Activated effector memory CD4-positive, alpha-beta T cell treated with Interleukin-2 at 50 U/mL for 16 hours (primary cell): ENCODE data around the gene KREMEN2.
A peak's percentile ranks its signal among the peaks of the same experiment; 100 is the strongest.
"Not testable (repeated sequence)": the region's sequence is repeated elsewhere in the genome, so short reads cannot be mapped to it uniquely, and the experiment has no call there.

Source experiments
- DNase-seq: peaks from one replicate; pipeline ENCODE4 v3.0.0-alpha.2; 2020

KREMEN2 gene

GRCh38 chr16:2943716-2944115 lies 20.4 kb upstream of the KREMEN2 start:
- DNase-seq = not testable (repeated sequence)

DNA sequence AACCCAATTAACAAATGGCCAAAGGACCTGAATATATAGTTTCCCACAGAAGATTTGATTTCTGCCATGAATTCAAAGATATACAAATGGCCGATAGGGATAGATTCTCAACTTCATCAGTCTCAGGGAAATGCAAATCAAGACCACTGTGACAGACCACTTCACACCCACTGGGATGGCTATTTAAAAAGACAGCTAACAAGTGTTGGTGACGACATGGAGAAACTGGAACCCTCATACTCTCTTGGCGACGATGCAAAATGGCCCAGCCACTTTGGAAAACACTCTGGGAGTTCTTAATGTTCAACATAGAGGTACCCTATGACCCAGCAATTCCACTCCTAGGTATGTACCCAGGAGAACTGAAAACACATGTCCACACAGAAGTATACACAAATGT lies 17.4 kb upstream of the KREMEN2 start:
- no peak for DNase-seq

- DNase-seq = no peak
These were observed 15.0 kb upstream of the KREMEN2 start for GRCh38 chr16:2948807-2949704.

GRCh38 chr16:2949705-2950352 lies 14.2 kb upstream of the KREMEN2 start:
- DNase-seq = no peak

DNA sequence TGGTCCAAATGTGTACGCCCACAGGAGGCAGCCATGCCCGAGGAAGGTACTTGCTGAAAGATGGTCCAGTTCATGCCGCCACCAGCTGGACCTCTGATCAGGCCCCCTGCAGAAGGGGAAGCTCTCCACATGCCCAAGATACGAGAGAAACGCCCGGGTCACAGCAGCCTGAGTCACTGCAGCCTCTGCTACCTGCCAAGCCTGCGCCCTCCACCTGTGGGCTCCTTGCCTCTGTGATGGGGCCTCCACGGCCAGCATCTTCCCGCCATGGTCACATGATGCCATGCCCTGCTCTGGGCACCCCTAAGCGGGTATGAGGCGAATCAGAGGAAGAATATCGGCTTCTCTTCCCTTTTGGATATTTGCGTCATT lies 13.7 kb upstream of the KREMEN2 start:
- no peak for DNase-seq

DNA sequence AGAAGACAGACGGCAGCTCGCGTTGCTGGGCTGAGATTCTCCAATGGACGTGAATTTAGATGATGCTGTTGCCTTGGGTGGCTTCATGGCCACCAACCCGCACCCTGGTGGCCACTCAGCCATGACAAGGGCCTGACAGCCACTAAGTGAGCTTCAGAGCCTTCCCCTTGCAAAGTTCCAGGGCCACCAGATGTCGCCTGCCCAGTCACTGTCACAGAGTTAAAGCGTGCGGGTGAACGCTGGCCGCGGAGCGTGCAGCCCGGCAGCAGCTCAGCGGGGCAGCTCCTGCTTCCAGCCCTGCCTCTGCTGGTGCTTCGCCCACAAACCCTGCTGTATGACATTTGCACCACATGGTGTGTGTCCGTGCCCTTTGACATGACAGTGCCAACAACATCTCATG lies 13.3 kb upstream of the KREMEN2 start:
- no peak for DNase-seq

DNA sequence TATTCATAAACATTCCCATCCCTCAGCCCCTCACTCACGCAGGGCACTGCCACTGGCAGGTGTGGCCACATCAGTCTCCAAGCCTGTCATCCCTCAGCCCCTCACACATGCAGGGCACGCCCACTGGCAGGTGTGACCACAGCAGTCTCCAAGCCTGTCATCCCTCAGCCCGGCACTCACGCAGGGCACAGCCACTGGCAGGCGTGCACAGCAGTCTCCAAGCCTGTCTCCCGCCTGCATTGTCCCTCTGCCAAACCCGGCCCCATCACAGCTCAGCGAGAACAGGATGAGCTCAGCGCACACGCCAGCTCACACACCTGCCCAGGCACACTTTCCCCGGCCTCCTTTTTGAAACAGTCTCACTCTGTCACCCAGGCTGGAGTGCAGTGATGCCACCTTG lies 11.4 kb upstream of the KREMEN2 start:
- DNase-seq = no peak

DNA sequence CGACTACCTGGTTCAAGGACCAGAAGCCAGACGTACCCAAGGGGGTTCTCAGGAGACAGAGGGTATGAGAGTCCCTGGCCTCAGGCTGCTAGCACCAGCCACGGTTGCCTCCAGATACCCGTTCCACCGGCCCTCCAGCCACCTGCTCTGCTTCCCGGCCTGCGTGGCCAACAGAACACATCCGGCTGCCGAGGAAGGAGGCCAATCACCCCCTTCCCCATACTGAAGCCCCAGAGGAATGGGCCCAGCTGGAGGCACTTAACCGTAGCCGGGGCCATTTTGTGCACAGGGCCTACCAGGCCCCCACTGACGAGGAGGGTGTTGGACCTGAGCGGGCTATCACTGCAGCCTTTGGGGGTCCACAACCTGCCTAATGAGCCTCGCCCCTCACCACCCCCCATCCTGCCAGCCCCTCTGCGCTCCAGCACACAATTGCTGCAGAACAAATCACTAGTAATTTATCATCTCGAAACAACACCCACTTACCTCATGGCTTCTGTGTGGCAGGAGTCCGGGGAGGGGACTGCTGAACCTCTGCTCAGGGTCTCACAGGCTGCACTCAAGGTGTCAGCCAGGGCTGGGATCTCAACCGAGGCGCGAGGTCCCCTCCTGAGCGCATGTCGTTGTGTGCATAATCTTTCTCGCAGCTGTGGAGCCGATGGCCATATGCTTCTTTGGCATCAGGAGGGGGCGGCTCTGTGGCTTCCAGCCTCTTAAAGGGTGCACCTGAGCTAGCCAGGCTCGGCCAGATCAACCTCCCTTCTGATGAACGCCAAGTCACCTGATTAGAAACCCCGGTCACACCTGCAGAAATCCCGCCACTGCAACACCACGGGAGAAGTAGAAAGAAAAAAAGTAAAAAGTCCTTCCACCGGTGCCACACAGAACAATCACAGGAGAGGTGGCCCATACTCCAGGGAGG lies 10.1 kb upstream of the KREMEN2 start:
- DNase-seq = no peak

GRCh38 chr16:2954656-2955381 lies 9.3 kb upstream of the KREMEN2 start:
- DNase-seq = no peak

DNA sequence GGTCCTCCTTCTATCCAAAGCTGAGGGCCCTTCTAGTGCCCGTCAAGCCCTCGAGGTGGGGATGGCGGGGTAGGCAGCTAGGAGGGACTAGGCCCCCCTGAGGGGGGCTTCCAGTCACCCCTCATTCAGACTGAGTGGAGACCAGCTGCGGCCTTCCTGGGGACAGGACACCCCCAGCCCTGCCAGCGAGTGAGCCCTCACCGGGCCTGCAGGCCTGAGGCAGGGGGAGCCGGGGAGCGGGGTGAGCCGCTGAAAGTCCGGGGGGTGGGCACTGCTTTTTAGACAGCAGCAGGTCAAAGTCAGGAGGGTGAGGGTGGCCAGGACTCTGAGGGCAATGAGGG lies 8.7 kb upstream of the KREMEN2 start:
- DNase-seq = no peak

DNA sequence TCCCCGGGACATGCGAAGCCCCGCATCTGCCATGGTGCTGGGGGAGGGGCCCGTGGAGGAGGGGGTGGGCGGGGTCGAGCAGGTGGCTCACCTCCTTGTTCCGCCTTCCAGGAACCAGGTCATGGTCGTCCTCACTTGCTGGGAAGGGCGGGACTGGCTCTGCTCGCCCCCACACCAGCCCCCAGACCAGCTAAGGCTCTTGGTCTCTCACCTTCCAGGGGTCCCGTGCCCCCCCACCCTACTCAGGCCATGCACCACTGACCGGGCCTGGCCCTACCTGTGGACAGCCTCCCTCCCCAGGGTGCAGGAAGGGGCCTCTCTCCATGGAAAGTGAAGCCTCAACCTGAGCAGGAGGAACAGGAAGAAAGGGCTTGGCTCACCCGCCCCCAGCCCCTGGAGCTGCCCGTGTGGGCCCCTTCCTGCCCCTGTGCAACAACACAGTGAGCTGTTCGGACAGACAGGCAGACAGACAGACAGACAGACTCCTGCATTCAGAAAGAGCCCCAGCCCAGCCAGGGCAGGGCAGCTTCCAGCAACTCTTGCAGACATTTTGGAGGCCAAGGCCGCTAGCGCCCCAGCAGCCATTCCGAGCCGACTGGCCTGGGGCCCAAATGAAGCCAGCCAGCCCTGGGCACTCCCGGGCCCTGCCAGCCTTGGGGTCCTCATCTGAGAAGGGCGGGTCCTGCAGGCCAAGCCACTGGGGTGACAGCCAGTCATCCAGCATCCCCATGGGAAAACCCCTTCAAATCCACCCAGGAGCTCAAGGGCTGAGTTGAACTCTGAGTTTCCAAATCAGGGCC lies 8.1 kb upstream of the KREMEN2 start:
- no peak for DNase-seq

DNA sequence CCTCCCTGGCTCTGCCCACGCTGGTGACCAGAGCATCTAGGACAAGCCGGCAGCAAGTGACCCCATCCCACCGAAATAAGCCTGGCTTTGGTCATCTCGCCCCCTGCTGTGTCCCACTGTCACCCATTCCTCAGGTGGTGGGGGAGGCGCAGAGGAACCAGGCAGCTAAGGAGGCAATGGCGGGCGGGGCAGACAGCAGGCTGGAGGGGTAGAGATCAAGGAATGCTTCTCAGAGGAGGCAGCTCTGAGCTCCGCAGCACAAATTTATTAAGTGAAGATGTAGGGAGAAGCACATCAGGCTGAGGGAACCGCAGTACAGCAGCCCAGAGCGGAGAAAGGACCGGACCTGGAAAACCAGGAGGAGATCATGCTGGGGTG lies 7.5 kb upstream of the KREMEN2 start:
- DNase-seq = no peak

DNA sequence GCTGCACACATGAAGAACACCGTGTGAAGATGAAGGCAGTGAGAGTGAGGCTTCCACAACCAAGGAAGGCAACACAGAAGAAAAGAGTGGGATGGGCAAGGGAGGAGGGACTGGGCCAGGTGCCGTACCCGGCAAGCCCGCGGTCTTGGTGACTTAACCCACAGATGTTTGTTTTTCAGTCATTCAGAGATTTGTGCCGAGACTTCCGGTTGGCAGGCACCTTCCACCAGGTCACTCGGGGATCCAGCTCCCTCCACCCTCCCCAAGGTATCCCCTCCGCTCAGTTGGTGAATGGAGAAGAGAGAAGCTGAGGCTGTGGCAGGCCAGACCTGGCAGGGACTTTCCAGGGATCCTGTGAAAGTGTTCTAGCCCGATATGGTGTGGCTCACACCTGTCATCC lies 4.9 kb upstream of the KREMEN2 start:
- DNase-seq = no peak

DNA sequence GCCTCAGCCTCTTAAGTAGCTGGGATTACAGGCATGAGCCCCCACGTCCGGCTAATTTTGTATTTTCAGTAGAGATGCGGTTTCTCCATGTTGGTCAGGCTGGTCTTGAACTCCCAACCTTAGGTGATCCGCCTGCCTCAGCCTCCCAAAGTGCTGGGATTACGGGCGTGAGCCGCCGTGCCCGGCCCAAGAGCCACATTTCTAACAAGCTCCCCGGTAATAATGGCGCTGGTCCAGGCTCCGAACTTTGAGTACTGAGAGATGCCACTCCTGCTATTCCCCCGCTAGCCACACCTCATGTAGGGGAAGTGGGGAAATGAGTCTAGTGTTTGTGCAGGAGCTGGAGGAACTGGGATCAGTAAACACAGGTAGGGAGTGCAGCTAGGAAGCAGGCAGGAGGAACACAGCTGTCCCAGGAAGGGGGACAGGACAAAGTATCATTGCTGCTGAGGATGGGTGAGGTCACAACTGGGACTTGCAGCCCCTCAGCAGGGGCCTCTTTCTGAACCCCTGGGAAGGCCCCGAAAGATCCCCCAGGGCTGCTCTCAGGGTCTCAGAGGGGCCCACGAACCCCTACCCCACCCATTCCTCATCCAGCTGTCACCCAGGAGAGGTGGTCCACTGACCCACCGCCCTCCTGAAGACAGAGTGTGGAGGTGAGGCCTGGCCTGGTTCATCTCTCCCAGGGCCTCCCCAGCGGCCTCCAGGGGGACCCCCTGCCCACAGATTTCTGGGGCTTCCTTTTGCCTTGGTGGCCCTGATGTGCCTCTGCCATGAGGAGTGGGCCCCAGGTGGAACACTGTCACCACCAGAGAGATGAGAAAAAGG lies 3.7 kb upstream of the KREMEN2 start:
- no peak for DNase-seq

- DNase-seq = no peak
These were observed 1.6 kb upstream of the KREMEN2 start for GRCh38 chr16:2962334-2963073.

DNA sequence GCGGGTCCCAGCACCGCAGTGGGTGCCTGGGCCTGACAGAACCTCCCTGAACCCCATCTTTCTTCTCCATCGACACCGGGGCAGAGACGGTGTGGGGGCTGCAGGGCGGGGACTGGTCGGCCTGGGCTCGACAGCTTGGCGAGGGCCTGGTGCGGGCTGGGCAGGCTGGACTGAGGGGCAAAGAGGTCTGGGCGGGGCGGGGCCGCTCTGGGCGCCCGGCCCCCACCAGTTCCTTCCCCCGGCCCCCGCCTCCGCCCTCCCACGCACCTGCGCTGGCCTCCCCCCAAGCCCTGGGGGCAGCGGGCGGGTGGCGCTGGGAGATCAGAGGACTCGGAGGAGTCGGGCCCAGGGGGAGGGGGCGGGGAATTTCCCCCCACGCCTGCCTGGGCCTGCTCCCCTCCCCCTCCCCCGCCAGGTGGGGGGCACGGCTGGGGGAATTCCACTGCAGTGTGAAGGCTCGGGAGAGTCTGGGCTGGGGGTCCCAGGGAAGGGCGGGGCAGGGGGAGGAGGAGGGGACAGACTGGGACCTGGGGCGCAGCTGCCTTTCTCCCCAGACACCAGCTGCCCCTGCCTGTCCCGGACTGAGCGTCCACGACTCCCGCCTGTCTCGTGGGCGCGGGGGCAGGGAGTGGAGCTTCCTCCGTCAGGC lies 877 bp upstream of the KREMEN2 start:
- no peak for DNase-seq

DNA sequence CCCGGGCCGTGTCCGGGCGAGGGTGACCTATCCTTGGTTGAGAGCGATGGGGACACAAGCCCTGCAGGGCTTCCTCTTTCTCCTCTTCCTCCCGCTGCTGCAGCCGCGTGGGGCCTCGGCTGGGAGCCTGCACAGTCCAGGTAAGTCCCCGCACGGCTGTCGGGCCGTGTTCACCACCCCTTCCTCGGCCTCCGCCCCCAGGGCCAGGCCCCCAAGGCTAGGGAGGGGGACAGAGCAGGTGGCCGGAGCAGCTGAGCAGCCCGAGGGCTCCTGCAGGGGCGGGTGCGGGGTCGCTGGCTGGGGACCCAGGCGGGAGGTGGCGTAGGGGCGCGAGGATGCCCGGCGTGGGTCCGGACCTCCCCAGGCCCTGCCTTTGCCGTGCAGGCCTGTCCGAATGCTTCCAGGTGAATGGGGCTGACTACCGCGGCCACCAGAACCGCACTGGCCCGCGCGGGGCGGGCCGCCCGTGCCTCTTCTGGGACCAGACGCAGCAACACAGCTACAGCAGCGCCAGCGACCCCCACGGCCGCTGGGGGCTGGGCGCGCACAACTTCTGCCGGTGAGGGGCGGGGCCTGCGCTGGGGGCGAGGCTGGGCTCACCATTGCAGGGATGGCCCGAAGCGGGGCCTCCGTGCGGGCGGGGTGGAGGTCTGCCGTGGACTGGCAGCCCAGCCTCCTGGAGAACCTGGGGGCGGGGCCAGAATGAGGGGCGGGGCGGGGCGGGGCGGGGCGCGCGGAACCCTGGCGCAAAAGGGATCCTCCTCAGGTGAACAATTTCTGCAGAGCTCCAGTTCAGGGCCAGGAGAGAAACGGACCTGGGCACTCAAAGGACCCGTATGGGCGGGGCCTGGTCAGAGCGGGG lies 631 bp downstream of the KREMEN2 start:
- DNase-seq = peak; percentile 39

DNA sequence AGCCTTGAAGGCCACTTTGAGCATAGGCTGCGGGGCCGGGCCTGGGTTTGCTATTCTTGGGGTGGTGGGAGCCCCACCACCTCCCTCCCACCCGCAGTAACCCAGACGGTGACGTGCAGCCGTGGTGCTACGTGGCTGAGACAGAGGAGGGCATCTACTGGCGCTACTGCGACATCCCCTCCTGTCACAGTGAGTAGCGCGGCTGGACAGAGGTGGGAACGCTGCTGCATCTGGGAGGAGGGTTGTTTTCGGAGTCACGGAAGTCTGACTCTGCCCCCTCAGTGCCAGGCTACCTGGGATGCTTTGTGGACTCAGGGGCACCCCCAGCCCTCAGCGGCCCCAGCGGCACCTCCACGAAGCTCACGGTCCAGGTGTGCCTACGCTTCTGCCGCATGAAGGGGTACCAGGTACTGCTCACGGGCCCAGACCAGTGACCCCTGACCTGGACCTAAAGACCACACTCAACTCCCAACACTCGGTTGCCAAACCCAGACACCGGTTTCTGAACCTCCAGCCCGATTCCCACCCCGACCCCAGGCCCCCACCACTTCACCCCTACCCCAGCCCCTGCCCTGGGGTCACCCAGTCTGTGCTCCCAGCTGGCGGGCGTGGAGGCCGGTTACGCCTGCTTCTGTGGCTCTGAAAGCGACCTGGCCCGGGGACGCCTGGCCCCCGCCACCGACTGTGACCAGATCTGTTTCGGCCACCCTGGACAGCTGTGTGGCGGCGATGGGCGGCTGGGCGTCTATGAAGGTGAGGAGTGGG lies 2.1 kb downstream of the KREMEN2 start:
- DNase-seq = no peak
